ENCODE measurements around the gene XPC.
"Not testable (repeated sequence)": the region's sequence is repeated elsewhere in the genome, so short reads cannot be mapped to it uniquely, and the experiment has no call there.

The XPC gene

DNA sequence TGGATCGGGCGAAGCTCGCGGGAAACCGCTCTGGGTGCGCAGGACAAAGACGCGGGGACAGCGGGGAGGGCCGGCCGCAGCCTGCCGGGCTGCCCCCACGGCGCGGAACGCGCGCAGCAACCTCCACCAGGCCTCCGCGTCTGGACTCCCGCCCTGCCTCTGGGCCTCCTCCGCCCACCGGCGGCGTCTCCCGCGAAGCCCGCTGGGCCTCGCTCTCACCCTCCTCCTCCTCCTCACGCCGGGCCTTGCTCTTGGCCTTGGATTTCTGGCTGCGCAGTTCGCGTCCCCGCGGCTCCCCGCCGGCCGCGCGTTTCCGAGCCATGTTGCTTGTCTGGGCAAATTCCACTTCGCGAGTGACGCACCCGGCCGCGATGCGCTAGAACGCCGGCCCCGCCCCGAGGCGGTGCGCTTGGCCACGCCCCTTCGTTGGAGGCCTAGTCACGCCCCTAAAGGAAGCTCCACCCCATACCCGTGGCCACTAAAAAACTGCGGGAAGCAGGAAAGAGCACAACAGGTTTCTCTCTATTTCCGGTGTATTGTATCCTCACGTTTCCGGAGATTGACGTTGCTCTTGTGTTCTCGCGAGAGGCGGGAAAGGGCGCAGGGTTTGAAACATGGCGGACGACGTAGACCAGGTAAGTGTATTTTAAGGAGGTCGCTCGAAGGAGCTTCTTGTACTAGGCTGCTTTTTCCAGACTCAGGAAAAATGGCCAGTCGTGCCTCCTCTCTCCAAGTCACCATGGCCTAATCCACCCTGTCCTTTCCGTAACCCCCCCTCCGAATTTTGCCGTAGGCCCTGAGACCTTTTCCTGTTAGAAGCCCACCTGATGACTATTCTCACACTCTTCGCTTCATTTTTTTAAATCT lies at the start of gene XPC, which contains the start of gene LSM3:
TSS of gene XPC (minus strand) at position 355 of the 867 bp plus-strand sequence. CDS start at position 322, 33 bp downstream.
TSS of gene LSM3 (plus strand) at position 571 of the 867 bp plus-strand sequence. CDS start at position 615, 44 bp downstream.
- in situ Hi-C loops (cut with HindIII; ENCODE audit: low pct_ligation_motif_present, low pct_unique_long_range_greater_than_20kb, low sequenced_read_pairs): no loop called here

GRCh38 chr3:14227856-14228255 lies 49.5 kb upstream of the XPC start:
- in situ Hi-C loops (cut with HindIII; ENCODE audit: low pct_ligation_motif_present, low pct_unique_long_range_greater_than_20kb, low sequenced_read_pairs): no loop called here
- no peak for DNase-seq

More for the DNA sequence above, at the start of gene XPC, which contains the start of gene LSM3:
- DNase-seq: peak; percentile 98

DNA sequence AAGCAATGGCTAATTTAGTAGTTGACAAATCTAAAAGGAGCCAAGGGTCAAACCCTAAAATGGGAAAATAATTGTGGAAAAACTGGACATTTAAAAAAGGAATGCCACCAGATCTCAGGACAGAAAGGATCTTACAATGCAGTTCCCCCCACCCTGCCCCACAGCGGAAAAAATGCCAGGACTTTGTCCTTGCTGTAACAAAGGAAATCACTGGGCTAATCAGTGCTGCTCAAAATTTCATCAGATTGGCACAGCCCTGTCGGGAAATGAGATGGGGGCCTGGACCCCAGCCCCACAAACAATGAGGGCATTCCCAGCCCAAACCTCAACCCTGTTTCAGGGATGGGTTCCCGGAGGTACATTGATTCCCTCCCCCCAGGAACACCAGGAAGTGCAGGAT lies 48.0 kb upstream of the XPC start:
- DNase-seq; in situ Hi-C loops (cut with HindIII; ENCODE audit: low pct_ligation_motif_present, low pct_unique_long_range_greater_than_20kb, low sequenced_read_pairs): not testable (repeated sequence)

DNA sequence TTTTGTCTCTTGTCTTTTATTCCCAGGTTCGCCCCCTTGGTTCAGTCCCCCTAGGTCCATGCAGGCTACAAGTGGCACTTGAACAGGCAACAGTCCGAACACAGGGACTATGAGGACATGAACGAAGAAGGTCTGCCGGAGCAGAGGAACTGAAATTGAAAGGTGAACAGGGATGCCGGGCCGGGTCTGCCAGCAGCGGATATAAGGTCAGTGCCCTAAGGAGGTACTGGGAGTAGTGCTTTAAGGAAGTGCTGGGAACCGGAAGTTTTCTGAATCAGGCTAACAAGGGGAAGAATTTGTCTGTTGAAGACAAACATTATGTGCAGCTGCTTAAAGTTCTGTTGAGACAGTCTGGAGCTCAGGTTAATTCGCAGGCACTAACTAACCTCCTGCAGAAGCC lies 47.0 kb upstream of the XPC start:
- in situ Hi-C loops (cut with HindIII; ENCODE audit: low pct_ligation_motif_present, low pct_unique_long_range_greater_than_20kb, low sequenced_read_pairs): no loop called here
- no peak for DNase-seq

DNA sequence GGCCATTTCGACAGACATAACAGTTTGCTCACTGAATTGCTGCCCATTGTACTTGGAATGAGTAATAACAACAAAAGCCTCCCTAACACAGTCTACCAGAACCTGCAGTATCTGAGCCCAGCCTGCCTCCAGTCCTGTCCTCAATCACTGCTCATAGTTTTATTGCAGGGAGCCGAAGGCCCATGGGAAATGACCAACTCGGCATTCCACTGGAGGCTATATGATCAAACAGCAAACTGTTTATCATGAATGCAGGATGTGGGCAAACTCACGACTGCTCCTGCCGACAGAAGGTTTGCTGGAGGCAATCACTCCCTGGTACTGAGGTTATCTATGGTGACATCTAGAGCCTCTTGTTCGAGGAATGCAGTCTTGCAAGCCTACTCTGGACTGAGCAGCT lies 46.5 kb upstream of the XPC start:
- in situ Hi-C loops (cut with HindIII; ENCODE audit: low pct_ligation_motif_present, low pct_unique_long_range_greater_than_20kb, low sequenced_read_pairs): no loop called here
- DNase-seq: no peak

DNA sequence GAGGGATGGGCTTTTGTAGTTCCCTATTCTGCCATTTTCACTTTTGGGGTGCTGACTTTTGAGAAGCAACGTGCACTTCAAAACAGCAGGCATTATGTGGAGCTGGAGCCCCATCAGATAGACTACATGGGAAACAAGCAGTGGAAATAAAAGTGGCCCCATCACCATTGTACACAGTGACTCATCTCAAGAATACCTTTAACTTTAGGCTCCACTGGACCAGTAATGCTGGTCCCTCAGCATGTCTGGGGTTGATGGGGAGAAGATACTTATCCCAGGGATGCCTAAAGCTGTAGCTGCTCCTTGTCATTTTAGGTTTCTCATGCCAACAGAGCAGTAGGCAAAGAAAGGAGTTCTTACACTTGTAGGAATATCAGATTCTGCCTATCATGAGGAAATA lies 45.2 kb upstream of the XPC start:
- in situ Hi-C loops (cut with HindIII; ENCODE audit: low pct_ligation_motif_present, low pct_unique_long_range_greater_than_20kb, low sequenced_read_pairs): no loop called here

GRCh38 chr3:14222900-14223594 lies 44.6 kb upstream of the XPC start:
- no peak for DNase-seq
- in situ Hi-C loops (cut with HindIII; ENCODE audit: low pct_ligation_motif_present, low pct_unique_long_range_greater_than_20kb, low sequenced_read_pairs): no loop called here

More for the DNA sequence above, 45.2 kb upstream of the XPC start:
- DNase-seq: no peak

DNA sequence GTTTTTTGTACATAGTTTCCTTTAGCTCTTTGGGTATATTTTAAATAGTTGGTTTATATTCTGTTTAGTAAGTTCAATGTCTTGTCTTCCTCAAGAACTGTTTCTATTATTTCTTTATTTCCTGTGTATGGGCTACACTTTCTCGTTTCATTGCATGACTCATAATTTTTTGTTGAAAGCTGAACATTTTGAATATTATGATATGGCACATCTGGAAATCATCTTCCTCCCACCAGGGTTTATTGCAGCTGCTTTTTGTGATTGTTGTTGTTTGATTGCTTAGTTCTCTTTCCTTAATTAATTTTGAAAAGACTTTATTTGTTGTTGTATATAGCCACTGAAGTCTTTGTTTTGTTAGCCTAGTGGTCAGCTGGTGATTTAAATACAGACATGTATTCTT lies 44.1 kb upstream of the XPC start:
- DNase-seq: no peak
- in situ Hi-C loops (cut with HindIII; ENCODE audit: low pct_ligation_motif_present, low pct_unique_long_range_greater_than_20kb, low sequenced_read_pairs): no loop called here

DNA sequence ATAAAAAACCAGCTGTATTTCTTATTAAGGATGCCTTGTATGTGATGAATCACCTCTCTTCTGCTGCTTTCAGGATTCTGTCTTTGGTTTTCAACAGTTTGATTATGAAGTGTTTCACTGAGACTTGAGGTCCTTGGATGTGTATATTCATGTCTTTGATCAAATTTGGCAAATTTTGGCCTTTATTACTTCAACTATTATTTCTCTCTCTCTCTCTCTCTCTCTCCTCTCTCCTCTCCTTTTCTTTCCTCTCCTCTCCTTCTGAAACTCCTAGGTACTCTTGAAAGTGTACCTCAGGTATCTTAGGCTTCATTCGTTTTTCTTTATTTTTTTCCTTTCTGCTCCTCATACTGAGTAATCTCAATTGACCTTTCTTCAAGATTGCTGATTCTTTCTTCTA lies 43.5 kb upstream of the XPC start:
- in situ Hi-C loops (cut with HindIII; ENCODE audit: low pct_ligation_motif_present, low pct_unique_long_range_greater_than_20kb, low sequenced_read_pairs): no loop called here

GRCh38 chr3:14220933-14221332 lies 42.5 kb upstream of the XPC start:
- in situ Hi-C loops (cut with HindIII; ENCODE audit: low pct_ligation_motif_present, low pct_unique_long_range_greater_than_20kb, low sequenced_read_pairs): no loop called here

More for the DNA sequence above, 43.5 kb upstream of the XPC start:
- DNase-seq: no peak

GRCh38 chr3:14218355-14218754 lies 40.0 kb upstream of the XPC start:
- DNase-seq: no peak
- in situ Hi-C loops (cut with HindIII; ENCODE audit: low pct_ligation_motif_present, low pct_unique_long_range_greater_than_20kb, low sequenced_read_pairs): no loop called here

More at GRCh38 chr3:14220933-14221332, 42.5 kb upstream of the XPC start:
- no peak for DNase-seq

GRCh38 chr3:14216257-14217048 lies 38.1 kb upstream of the XPC start:
- DNase-seq: no peak
- in situ Hi-C loops (cut with HindIII; ENCODE audit: low pct_ligation_motif_present, low pct_unique_long_range_greater_than_20kb, low sequenced_read_pairs): no loop called here

GRCh38 chr3:14214764-14215163 lies 36.4 kb upstream of the XPC start:
- no peak for DNase-seq
- in situ Hi-C loops (cut with HindIII; ENCODE audit: low pct_ligation_motif_present, low pct_unique_long_range_greater_than_20kb, low sequenced_read_pairs): no loop called here

- in situ Hi-C loops (cut with HindIII; ENCODE audit: low pct_ligation_motif_present, low pct_unique_long_range_greater_than_20kb, low sequenced_read_pairs): no loop called here
These were observed 34.8 kb upstream of the XPC start for GRCh38 chr3:14213066-14213774.

DNA sequence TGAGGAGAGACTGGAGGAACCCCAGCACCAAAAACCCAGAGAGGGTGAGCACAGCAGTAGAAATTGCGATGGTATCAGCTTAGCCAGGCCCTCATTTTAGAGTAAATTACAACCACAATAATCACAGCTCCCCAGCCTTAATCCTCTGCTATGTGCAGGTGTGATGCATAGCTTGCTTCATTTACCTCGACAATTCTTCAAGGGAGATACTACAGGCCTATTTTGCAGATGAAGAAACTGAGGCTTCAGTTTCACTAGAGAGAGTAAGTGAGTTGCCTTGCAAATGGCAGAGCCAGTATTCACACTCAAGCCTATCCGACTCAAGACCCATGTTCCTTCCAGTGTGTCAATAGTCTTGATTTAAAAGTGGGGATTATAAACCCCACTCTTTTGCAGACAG lies 33.6 kb upstream of the XPC start:
- in situ Hi-C loops (cut with HindIII; ENCODE audit: low pct_ligation_motif_present, low pct_unique_long_range_greater_than_20kb, low sequenced_read_pairs): no loop called here
- DNase-seq: no peak

More at GRCh38 chr3:14213066-14213774, 34.8 kb upstream of the XPC start:
- DNase-seq: no peak

GRCh38 chr3:14211621-14212020 lies 33.2 kb upstream of the XPC start:
- in situ Hi-C loops (cut with HindIII; ENCODE audit: low pct_ligation_motif_present, low pct_unique_long_range_greater_than_20kb, low sequenced_read_pairs): no loop called here
- no peak for DNase-seq

GRCh38 chr3:14210843-14211594 lies 32.6 kb upstream of the XPC start:
- DNase-seq: peak; percentile 79
- in situ Hi-C loops (cut with HindIII; ENCODE audit: low pct_ligation_motif_present, low pct_unique_long_range_greater_than_20kb, low sequenced_read_pairs): no loop called here

DNA sequence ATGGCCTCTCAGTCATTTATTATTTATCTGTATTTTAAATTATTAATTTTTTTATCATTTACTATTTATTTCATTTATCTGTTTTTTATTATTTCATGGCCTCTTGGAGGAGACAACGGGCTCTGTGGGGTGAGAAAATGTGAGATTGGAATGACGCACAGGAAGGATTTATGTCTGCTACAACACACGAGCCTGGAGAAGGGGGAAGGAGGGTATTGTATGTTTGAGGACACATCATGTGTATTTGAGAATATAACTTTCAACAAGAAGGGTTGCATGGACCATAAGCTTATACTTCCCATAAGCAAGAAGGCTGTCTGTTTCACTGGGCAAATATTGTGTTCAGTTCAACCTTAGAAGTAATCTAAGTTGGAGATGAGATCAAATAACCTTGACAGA lies 31.9 kb upstream of the XPC start:
- in situ Hi-C loops (cut with HindIII; ENCODE audit: low pct_ligation_motif_present, low pct_unique_long_range_greater_than_20kb, low sequenced_read_pairs): no loop called here
- no peak for DNase-seq

Data from ACHN (cell line).